ENCODE results near the gene SLC39A1. TPM values are rescaled to one million over a fixed set of nuclear protein-coding genes. Genes with fewer than 3 reads are reported as not detected.

SLC39A1 gene
- total RNA-seq (2022; extraction: Qiagen RNA extraction): 151 to 169 TPM (median 166 TPM) in 5 replicates

GRCh38 chr1:153963030-153963849 is at the start of gene SLC39A1:
TSS of gene SLC39A1 (minus strand) at chr1:153963537. CDS start at chr1:153962715, 822 bp downstream.

GRCh38 chr1:153990468-153991150 is 27.3 kb upstream of the SLC39A1 start, which contains the start of gene RPS27:
TSS of gene RPS27 (plus strand) at chr1:153990762. CDS start at chr1:153990797, 35 bp downstream.

GRCh38 chr1:153985941-153986761 is 22.8 kb upstream of the SLC39A1 start, which contains the start of gene RAB13:
TSS of gene RAB13 (minus strand) at chr1:153986339. CDS start at chr1:153986236, 103 bp downstream.

GRCh38 chr1:153977250-153978240 is 14.2 kb upstream of the SLC39A1 start, which contains the start of gene JTB:
TSS of gene JTB (minus strand) at chr1:153977674. CDS start at chr1:153977252, 422 bp downstream.

GRCh38 chr1:153967107-153967999 is 4.0 kb upstream of the SLC39A1 start, which contains the start of gene CREB3L4:
TSS of gene CREB3L4 (plus strand) at chr1:153967902. CDS start at chr1:153968526, 624 bp downstream.

GRCh38 chr1:153958111-153958960 is 5.0 kb downstream of the SLC39A1 start, which contains the start of gene CRTC2:
TSS of gene CRTC2 (minus strand) at chr1:153958612. CDS start at chr1:153958497, 115 bp downstream.

GRCh38 chr1:153946622-153947241 is 16.6 kb downstream of the SLC39A1 start, which contains the start of gene DENND4B:
TSS of gene DENND4B (minus strand) at chr1:153946718. CDS start at chr1:153944374, 2,344 bp downstream.

GRCh38 chr1:153922972-153923925 is 40.1 kb downstream of the SLC39A1 start, which contains the start of gene GATAD2B:
TSS of gene GATAD2B (minus strand) at chr1:153922972. CDS start at chr1:153828347, 94,625 bp downstream.

Other genes with a start within 250 kb of the SLC39A1 start
- gene INTS3, start 235.5 kb downstream of the SLC39A1 start, total RNA-seq (2022; extraction: Qiagen RNA extraction): 18.9 to 20.5 TPM (median 20.3 TPM) in 5 replicates
- gene SLC27A3, start 188.1 kb downstream of the SLC39A1 start, total RNA-seq (2022; extraction: Qiagen RNA extraction): 0.73 to 2.4 TPM (median 1.3 TPM) in 5 replicates
- 6.9 to 10.1 TPM (median 8.6 TPM) in 5 replicates for gene GATAD2B, start 40.6 kb downstream of the SLC39A1 start, total RNA-seq (2022; extraction: Qiagen RNA extraction)
- gene DENND4B, start 16.8 kb downstream of the SLC39A1 start, total RNA-seq (2022; extraction: Qiagen RNA extraction): 22.9 to 40.4 TPM (median 38.6 TPM) in 5 replicates
- 30.6 to 45.7 TPM (median 41.6 TPM) in 5 replicates for gene CRTC2, start 4.9 kb downstream of the SLC39A1 start, total RNA-seq (2022; extraction: Qiagen RNA extraction)
- gene CREB3L4, start 4.4 kb upstream of the SLC39A1 start, total RNA-seq (2022; extraction: Qiagen RNA extraction): 8.5 to 12.4 TPM (median 10.3 TPM) in 5 replicates
- 109 to 169 TPM (median 154 TPM) in 5 replicates for gene JTB, start 14.1 kb upstream of the SLC39A1 start, total RNA-seq (2022; extraction: Qiagen RNA extraction)
- gene RAB13, start 22.8 kb upstream of the SLC39A1 start, total RNA-seq (2022; extraction: Qiagen RNA extraction): 131 to 153 TPM (median 132 TPM) in 5 replicates
- 4,150 to 7,755 TPM (median 4,460 TPM) in 5 replicates for gene RPS27, start 27.2 kb upstream of the SLC39A1 start, total RNA-seq (2022; extraction: Qiagen RNA extraction)
- not detected in 5 replicates for gene NUP210L, start 191.5 kb upstream of the SLC39A1 start, total RNA-seq (2022; extraction: Qiagen RNA extraction)
- 424 to 619 TPM (median 471 TPM) in 5 replicates for gene TPM3, start 228.6 kb upstream of the SLC39A1 start, total RNA-seq (2022; extraction: Qiagen RNA extraction)
- 0.29 TPM in 1 of 5 replicates, not detected in the others for gene CFAP141, start 242.8 kb upstream of the SLC39A1 start, total RNA-seq (2022; extraction: Qiagen RNA extraction)

Data from A549 treated with CORT108297 at 1 μM for 4 hours (cell line).